Ectodermal cell (in vitro differentiated cells): Measurements from ENCODE around the gene NLRP8. TPM values are rescaled to one million over a fixed set of nuclear protein-coding genes. Genes with fewer than 3 reads are reported as not detected.

Experiments used
- H3K27ac ChIP-seq: 2 replicates; pipeline ENCODE4 v1.7.0; 2013; ENCODE audit warnings: mild to moderate bottlenecking, low read depth, low read length; ENCODE audit not compliant: insufficient read depth, poor library complexity, severe bottlenecking
- H3K27me3 ChIP-seq: 2 replicates; pipeline ENCODE4 v1.7.0; 2013; ENCODE audit warnings: mild to moderate bottlenecking, low read length; ENCODE audit not compliant: insufficient read depth, control insufficient read depth, poor library complexity, severe bottlenecking
- H3K36me3 ChIP-seq: one replicate; pipeline ENCODE4 v1.7.0; 2013; ENCODE audit warnings: low read length; ENCODE audit not compliant: control insufficient read depth, insufficient read depth
- H3K4me1 ChIP-seq: one replicate; pipeline ENCODE4 v1.7.0; 2013; ENCODE audit warnings: low read length; ENCODE audit not compliant: control insufficient read depth, insufficient read depth
- H3K4me3 ChIP-seq: 2 replicates; pipeline ENCODE4 v1.7.0; 2013; ENCODE audit warnings: low read depth, low read length, control low read depth; ENCODE audit not compliant: insufficient read depth
- H3K9me3 ChIP-seq: 2 replicates; pipeline ENCODE4 v1.7.0; 2013; ENCODE audit warnings: mild to moderate bottlenecking, low read length, moderate library complexity; ENCODE audit not compliant: control insufficient read depth
- WGBS, 2 experiments: methylation state at CpG; one replicate each; pipeline ENCODE4 v1.1.7; 2013; ENCODE audit warnings: missing lambda C conversion rate in 2 of 2; 5-methylcytosine and 5-hydroxymethylcytosine counted together
- polyA plus RNA-seq, 4 experiments: library from polyadenylated mRNA; stranded (reverse); fragments of 50-300 nt; gene quantifications; one replicate each; pipeline ENCODE4 v1.2.3, GENCODE V29; 2013

Gene NLRP8
- not detected for polyA plus RNA-seq (2013, experiment 1 of 4)
- polyA plus RNA-seq (2013, experiment 2 of 4) = not detected
- not detected for polyA plus RNA-seq (2013, experiment 3 of 4)
- polyA plus RNA-seq (2013, experiment 4 of 4) = not detected

DNA sequence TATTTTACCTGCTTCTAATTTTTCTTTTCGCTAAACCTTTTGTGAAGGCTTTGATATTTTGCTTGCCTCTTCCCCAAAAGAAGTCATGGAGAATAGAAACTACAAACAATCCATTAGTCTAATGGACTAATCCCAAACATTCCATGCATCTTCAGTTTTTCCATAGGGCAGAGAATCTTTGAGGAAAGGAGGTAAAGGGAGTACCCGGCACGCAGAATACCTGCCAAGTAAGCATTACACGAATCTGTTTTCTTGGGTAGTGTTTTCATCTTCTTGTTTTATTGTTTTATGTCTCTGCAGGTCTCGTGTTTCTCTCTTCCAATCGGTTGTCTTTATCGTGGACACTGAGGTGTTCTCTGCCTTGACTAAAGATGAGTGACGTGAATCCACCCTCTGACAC, at the start of gene NLRP8:
Gene NLRP8, plus strand, starts transcription at position 301 of the 400 bp plus-strand sequence.
- H3K4me3 ChIP-seq = no peak within 1 kb of the TSS
- peaks cover 3% of the 10 kb centered on the region for H3K9me3 ChIP-seq
- H3K4me1 ChIP-seq = no peaks in the 10 kb centered on the region
- H3K27ac ChIP-seq = no peak within 1 kb of the TSS
- 73 to 77% methylated on average over 8 of the region's 8 CpGs for WGBS, 2 experiments
- no peaks in the 10 kb centered on the region for H3K36me3 ChIP-seq
- no peaks in the 10 kb centered on the region for H3K27me3 ChIP-seq

DNA sequence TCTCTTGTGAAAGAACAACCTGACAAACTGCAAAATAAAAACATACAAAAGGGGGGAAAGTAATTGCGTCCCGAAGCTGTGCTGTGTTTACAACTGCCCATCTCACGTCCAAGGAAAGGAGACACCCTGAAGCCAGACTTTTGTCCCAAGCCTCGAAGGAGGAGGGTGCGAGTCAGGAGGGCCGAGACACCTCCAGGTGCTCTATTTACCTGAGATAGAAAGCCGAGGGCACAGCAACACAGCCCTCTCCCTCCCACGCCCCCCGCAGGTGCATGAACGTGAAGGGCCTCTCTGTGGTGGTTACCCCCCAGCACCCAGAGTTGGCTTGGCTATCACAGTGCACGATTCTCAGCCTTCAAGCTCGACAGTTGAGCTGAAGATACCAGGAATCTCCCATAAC, 48.7 kb upstream of the NLRP8 start:
- Histone ChIP-seq H3K27ac (no peak overlapping the region), H3K4me1 (no peaks in the 10 kb centered on the region), H3K9me3 (peaks cover 4% of the 10 kb centered on the region), H3K4me3 (no peak overlapping the region), H3K36me3 (no peaks in the 10 kb centered on the region), H3K27me3 (no peaks in the 10 kb centered on the region)
- WGBS, 2 experiments = 78% methylated on average over 12 of the region's 12 CpGs

DNA sequence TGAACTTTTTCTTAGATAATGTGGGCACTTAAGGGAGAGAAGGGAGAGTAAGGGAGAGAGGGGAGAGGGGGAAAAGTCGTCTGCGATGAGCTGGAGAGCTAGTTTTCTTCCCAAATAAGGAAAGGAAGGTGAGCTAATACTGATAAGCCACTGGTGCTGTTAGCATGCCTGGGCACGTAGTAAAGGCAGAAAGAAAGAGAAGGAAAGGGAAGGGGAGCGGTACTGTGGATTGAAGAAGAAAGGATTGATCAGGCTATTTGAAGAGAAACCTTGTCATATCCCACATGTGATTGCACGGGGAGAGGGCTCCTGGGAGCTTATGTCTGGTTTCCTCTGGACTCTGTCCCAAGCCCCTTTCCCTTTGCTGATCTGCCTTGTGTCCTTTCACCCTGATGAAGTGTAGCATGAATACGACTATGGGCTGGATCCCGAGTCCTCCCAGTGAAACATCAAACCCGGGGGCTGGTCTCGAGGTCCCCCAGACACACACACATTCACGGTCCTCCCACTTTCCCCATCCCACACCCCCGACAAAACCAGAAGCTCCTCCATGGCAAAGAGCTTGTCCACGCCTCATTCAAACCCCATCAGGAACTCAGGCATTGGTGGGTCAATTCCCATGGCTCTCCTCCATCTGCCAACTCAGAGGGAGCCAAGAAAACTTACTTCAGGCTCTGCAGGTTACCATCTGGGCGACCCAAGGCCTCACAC, 46.1 kb upstream of the NLRP8 start:
- Histone ChIP-seq H3K4me1 (no peaks in the 10 kb centered on the region), H3K27me3 (no peaks in the 10 kb centered on the region), H3K27ac (no peak overlapping the region), H3K4me3 (no peak overlapping the region), H3K36me3 (no peaks in the 10 kb centered on the region), H3K9me3 (peaks cover 4% of the 10 kb centered on the region)
- 59 to 65% methylated on average over 13 of the region's 13 CpGs for WGBS, 2 experiments

DNA sequence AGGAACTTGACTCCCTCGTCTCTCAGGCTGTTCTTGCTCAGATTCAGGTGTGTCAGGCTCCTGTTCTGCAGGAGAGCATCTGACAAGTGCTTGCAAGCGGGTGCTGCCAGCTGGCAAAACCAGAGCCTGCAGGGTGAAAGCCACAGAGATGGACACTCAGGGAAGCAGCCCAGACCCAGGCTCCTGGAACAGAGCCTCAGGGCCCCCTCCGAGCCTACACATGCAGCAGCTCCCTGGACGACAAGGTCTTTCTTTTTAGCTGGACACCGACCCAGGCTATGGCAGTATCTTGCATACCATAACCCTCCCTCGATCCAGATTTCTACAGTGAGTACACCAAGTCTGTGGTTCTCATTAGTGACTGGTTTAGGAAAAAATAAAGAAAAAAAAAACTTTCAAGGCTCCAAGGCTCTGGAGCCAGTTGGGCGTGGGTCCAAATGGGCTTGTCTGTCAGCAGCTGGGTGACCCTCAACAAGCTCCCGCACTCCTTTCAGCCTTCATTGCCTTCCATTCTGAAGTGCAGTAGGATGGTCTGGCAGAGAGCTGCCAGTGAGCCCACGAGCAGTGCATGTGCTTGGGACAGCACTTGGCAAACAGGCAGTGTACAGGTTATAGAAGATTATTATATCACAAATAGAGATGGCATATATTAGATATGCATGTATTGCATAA, 45.4 kb upstream of the NLRP8 start:
- no peak overlapping the region for H3K27ac ChIP-seq
- peaks cover 1% of the 10 kb centered on the region for H3K9me3 ChIP-seq
- H3K4me3 ChIP-seq = no peak overlapping the region
- H3K36me3 ChIP-seq = no peaks in the 10 kb centered on the region
- 72 to 78% methylated on average over 9 of the region's 9 CpGs for WGBS, 2 experiments
- no peaks in the 10 kb centered on the region for H3K27me3 ChIP-seq
- H3K4me1 ChIP-seq = no peaks in the 10 kb centered on the region

DNA sequence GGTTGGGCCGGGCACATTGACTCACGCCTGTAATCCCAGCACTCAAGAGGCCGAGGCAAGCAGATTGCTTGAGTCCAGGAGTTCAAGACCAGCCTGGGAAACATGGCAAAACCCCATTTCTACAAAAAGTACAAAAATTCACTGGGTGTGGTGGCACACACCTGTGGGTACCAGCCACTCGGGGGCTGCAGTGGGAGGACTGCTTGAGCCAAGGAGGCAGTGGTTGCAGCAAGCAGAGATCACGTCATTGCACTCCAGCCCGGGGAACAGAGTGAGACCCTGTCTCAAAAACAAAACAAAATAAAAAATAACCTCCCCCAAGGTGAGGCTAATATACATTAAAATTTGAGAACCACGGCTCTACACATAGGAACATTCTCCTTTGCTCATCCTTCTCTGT, 40.3 kb upstream of the NLRP8 start:
- Histone ChIP-seq H3K27me3 (no peaks in the 10 kb centered on the region), H3K27ac (no peak overlapping the region), H3K4me1 (no peaks in the 10 kb centered on the region), H3K9me3 (no peaks in the 10 kb centered on the region), H3K4me3 (no peak overlapping the region), H3K36me3 (no peaks in the 10 kb centered on the region)
- 75 to 76% methylated on average over 7 of the region's 7 CpGs for WGBS, 2 experiments

DNA sequence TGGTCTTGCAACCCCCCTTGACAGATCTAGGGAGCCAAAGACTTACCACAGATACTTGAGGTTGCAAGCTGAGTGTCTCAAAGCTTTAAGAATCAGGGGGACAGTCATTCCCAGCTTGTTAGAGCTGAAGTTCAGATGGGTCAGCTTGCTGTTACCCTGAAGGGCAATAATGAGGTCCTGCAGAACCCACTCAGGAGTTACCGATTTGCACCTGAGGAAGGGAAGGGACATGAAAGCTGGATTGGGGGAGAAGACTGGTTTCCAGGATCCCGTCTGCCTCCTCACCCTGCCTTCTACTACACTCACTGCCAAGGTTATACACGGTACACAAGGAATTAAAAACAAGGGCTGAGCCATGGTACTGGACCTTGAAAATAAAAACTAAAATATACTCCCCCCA, 39.9 kb upstream of the NLRP8 start:
- Histone ChIP-seq H3K27me3 (no peaks in the 10 kb centered on the region), H3K36me3 (no peaks in the 10 kb centered on the region), H3K4me1 (no peaks in the 10 kb centered on the region), H3K4me3 (no peak overlapping the region), H3K27ac (no peak overlapping the region), H3K9me3 (no peaks in the 10 kb centered on the region)
- 70 to 86% methylated on average over 3 of the region's 3 CpGs for WGBS, 2 experiments

DNA sequence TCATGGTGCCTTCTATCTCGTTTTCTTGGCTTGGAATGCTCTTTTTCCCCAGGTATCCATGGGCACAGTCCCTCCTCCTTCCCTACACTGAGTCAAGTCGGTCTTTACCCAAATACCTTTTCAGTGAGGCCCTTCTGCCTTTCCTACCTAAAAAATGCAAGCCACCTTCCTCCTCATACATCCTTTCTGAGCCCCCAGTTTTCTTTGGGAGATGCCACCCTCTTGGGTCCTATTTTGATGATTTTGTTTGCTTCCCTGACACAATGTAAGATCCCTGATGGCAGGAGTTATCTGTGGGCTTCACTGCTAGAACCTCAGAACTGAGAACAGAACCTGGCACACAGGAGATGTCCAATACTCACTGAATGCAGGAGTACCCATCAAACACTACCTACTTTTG, 37.8 kb upstream of the NLRP8 start:
- H3K9me3 ChIP-seq = peaks cover 7% of the 10 kb centered on the region
- H3K27ac ChIP-seq = no peak overlapping the region
- 44% methylated on average over 2 of the region's 2 CpGs for WGBS, 2 experiments
- no peak overlapping the region for H3K4me3 ChIP-seq
- no peaks in the 10 kb centered on the region for H3K27me3 ChIP-seq
- no peaks in the 10 kb centered on the region for H3K4me1 ChIP-seq
- H3K36me3 ChIP-seq = no peaks in the 10 kb centered on the region

DNA sequence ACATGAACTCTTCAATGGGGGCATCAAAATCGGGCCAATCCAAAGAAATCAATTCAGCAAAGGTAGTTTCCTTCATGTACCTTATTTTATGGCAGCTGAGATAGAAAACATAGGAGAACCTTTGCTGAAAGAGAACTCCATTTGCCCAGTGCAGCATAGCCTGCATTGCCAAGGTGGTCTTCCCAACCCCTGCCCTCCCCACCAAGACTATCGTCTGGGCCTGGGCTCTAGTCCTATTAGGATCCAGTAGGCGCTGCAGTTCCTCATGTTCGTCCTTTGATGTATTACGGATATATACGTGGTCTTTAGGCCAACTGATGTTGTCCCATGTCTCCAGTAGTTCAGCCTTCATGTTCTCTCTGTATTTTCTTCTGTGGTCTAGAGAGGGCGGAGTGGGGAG, 34.7 kb upstream of the NLRP8 start:
- H3K36me3 ChIP-seq = no peaks in the 10 kb centered on the region
- 77% methylated on average over 7 of the region's 7 CpGs for WGBS, 2 experiments
- H3K4me3 ChIP-seq = no peak overlapping the region
- H3K9me3 ChIP-seq = peaks cover 16% of the 10 kb centered on the region
- H3K27me3 ChIP-seq = no peaks in the 10 kb centered on the region
- no peak overlapping the region for H3K27ac ChIP-seq
- no peaks in the 10 kb centered on the region for H3K4me1 ChIP-seq

DNA sequence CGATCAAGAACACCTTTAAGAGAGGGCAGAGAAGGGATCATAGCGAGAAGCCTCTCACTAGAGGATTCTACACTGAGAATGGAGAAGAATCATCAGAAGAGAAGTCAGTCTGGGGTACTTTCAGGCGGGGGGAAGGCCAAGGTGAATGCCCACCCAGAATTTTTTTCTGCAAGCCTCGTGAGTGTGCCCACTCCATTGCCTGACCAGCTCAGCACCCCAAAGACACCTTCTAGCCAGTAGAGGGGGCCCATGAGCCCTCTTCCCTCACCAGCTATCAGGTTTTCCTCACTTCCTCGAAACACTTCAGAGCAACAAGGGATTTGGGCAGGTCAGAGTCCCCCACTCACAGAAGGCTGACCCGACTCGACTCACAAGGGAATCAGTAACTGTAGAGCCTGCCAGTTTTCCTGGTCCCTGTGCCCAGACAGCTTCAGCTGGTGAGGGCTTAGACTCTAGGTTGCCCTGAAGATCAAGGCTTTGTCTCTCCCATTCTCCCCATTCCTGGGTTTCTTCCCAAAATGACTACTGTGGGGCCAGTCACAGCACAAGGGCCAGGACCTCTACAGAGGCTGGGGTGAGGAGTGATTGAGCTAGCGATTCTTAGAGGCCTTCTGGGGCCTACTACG, 33.9 kb upstream of the NLRP8 start:
- WGBS, 2 experiments = 58 to 65% methylated on average over 9 of the region's 9 CpGs
- no peaks in the 10 kb centered on the region for H3K4me1 ChIP-seq
- H3K9me3 ChIP-seq = peaks cover 16% of the 10 kb centered on the region
- no peak overlapping the region for H3K27ac ChIP-seq
- no peaks in the 10 kb centered on the region for H3K27me3 ChIP-seq
- H3K36me3 ChIP-seq = no peaks in the 10 kb centered on the region
- no peak overlapping the region for H3K4me3 ChIP-seq

DNA sequence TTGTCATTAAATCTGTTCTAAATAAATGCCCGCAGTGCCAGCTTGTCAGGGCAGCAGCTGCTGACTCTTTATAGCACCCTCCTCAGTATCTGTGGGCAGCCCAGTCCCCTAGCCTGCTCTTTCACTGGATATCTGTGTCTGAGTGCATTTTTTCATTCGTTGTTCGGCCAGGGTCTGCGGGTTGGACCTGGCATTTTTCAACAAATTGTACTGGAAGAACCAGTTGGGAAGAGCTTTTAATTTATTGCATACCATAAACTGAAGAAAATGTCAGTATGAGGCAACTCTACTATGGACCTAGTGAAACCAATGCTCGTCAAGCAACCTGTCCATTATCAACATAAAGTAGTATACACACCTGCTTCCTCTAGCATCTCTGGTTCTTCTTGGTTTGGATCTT, 24.1 kb upstream of the NLRP8 start:
- Histone ChIP-seq H3K36me3 (no peaks in the 10 kb centered on the region), H3K27ac (no peak overlapping the region), H3K27me3 (no peaks in the 10 kb centered on the region), H3K9me3 (peaks cover 12% of the 10 kb centered on the region), H3K4me1 (no peaks in the 10 kb centered on the region), H3K4me3 (no peak overlapping the region)
- WGBS, 2 experiments = 63 to 71% methylated on average over 5 of the region's 5 CpGs
